MCF 10A (cell line): Measurements from ENCODE around the gene MAN2A2. TPM values are rescaled to one million over a fixed set of nuclear protein-coding genes. Genes with fewer than 3 reads are reported as not detected.

Experiments used
- BruUV-seq: library from RNA; stranded (reverse); fragments of 400-500 nt; replicated peaks from 2 replicates; lab custom pipeline; 2021; lab: Mats Ljungman, UMichigan
- CTCF ChIA-PET: fragments of 300-600 bp; sonication (Branson Sonifier 250); formaldehyde crosslinking; extraction: SDS; loops from one replicate; lab custom pipeline; 2021; ENCODE audit warnings: antibody characterized with exemption, inconsistent platforms; lab: Yijun Ruan, JAX
- POLR2A ChIA-PET: fragments of 300-600, 350-650 bp; sonication (Branson Sonifier 250); formaldehyde crosslinking; extraction: SDS; loops from one replicate; lab custom pipeline; 2020; ENCODE audit warnings: antibody characterized with exemption, inconsistent platforms; lab: Yijun Ruan, JAX
- DNase-seq: peaks from one replicate; pipeline ENCODE4 v3.0.0-alpha.2; 2018; ENCODE audit not compliant: unreplicated experiment
- H3K27ac Mint-ChIP-seq: one replicate; pipeline ENCODE4 v1.8.0; 2022; ENCODE audit warnings: mild to moderate bottlenecking, low read depth, mixed read lengths; ENCODE audit not compliant: unreplicated experiment
- H3K27me3 Mint-ChIP-seq: one replicate; pipeline ENCODE4 v1.8.0; 2022; ENCODE audit warnings: mixed read lengths; ENCODE audit not compliant: insufficient read depth, unreplicated experiment
- H3K36me3 Mint-ChIP-seq: one replicate; pipeline ENCODE4 v1.8.0; 2022; ENCODE audit warnings: mild to moderate bottlenecking, moderate library complexity, mixed read lengths; ENCODE audit not compliant: insufficient read depth, unreplicated experiment
- H3K4me1 Mint-ChIP-seq: one replicate; pipeline ENCODE4 v1.8.0; 2022; ENCODE audit warnings: mixed read lengths; ENCODE audit not compliant: insufficient read depth, unreplicated experiment
- H3K4me3 Mint-ChIP-seq: one replicate; pipeline ENCODE4 v1.8.0; 2022; ENCODE audit warnings: mild to moderate bottlenecking, moderate library complexity, mixed read lengths; ENCODE audit not compliant: unreplicated experiment
- H3K9me3 Mint-ChIP-seq: one replicate; pipeline ENCODE4 v1.8.0; 2022; ENCODE audit warnings: mixed read lengths; ENCODE audit not compliant: unreplicated experiment
- intact Hi-C: fragments of 100-400 bp; cut with micrococcal nuclease; formaldehyde crosslinking; loops from 2 replicates; pipeline ENCODE4 v1.14.1; 2022
- total RNA-seq: library from RNA; stranded (reverse); gene quantifications from 2 replicates; pipeline ENCODE4 v1.2.3, GENCODE V29; 2022
- TF ChIP-seq, protein P1 (sequence below): fragments of 200-600 bp; IDR thresholded peaks from one replicate; pipeline ENCODE4 v1.8.0; 2022; ENCODE audit warnings: antibody characterized with exemption, mild to moderate bottlenecking; ENCODE audit not compliant: unreplicated experiment

The MAN2A2 gene
- total RNA-seq, 1 experiment from 2014 or later, result 42.4 TPM

DNA sequence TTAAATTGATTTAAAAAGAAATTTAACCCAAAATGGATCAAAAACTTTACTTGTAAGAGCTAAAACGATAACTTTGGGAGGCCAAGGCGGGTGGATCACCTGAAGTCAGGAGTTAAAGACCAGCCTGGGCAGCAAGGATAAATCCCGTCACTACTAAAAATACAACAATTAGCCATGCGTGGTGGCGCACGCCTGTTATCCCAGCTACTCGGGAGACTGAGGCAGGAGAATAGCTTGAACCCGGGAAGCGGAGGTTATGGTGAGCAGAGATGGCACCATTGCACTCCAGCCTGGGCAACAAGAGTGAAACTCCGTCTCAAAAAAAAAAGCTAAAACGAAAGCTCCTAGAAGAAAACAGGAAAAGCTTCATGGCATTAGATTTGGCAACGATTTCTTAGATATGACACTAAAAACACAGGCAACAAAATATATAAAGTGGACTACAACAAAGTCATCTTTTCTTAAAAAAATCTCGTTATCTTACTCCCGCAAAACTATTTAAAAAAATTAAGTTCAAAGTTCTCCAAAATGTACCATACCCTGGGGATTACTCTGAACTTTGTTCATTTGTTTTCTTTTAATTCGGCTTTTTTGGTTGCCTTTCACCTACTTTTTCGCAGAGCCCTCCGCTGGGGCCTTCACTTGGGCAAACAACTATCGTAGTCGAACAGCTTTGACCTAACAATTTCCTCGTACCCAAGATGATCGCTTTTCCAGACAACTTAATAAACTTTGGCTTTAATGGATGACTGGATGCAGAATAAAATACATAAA, 26.3 kb downstream of the MAN2A2 start:
- ChIA-PET POLR2A (interaction anchor here (0.6 to 10.1 kb wide), 14 partner anchors 7 to 762 kb away, joined by 3 to 150 read pairs (median 4); partner anchors contain the start of gene MAN2A2), CTCF (interaction anchor here (0.6 to 11.3 kb wide), 5 partner anchors 7 to 1140 kb away, joined by 3 to 131 read pairs (median 49); partner anchors contain the start of gene MAN2A2)
- peak overlapping the region; percentile 96 for H3K27ac Mint-ChIP-seq

DNA sequence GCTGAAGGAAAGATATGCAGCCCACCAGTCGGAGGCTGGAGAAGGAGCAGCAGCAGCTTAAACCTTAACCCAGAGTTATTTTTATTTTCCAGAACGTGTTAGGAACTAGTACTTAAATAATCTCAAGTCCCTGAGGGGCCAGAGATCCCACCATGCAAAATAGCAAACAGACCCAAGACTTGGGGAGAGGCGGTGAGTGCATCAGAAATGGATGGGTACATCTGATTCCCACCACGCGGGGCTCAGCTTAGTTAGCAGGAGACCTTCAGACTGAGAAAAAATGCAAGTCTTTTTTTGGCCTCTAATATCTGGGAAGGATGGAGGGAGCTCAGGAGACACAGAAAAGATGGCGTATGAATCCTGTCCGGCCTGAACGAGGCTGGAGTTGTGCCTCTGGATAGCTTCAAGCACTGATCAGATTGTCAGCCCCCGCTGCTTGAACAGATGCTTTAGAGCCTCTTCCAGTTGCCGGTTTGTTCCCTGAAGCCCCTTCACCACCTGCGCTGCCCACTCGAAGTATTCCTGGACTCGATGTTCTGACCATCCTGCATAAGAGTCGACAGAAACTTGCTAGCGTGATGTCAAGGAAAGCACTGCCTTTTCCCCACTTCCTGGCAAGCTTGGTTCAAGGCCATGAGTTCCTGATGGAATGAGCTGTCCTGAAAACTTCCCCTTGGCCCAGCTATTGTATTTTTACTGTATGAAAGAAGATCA, 27.9 kb downstream of the MAN2A2 start:
- TF ChIP-seq, protein P1, sequence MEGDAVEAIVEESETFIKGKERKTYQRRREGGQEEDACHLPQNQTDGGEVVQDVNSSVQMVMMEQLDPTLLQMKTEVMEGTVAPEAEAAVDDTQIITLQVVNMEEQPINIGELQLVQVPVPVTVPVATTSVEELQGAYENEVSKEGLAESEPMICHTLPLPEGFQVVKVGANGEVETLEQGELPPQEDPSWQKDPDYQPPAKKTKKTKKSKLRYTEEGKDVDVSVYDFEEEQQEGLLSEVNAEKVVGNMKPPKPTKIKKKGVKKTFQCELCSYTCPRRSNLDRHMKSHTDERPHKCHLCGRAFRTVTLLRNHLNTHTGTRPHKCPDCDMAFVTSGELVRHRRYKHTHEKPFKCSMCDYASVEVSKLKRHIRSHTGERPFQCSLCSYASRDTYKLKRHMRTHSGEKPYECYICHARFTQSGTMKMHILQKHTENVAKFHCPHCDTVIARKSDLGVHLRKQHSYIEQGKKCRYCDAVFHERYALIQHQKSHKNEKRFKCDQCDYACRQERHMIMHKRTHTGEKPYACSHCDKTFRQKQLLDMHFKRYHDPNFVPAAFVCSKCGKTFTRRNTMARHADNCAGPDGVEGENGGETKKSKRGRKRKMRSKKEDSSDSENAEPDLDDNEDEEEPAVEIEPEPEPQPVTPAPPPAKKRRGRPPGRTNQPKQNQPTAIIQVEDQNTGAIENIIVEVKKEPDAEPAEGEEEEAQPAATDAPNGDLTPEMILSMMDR, result no peak
- Mint-ChIP-seq H3K27me3 (no peaks in the 10 kb centered on the region), H3K4me3 (peak overlapping the region; percentile 95), H3K36me3 (peaks cover 14% of the 10 kb centered on the region), H3K4me1 (peaks cover 28% of the 10 kb centered on the region), H3K9me3 (no peaks in the 10 kb centered on the region), H3K27ac (peak overlapping the region; percentile 96)
- TSS peak; percentile 19 for BruUV-seq
- intact Hi-C loops, result loop anchor here (5.0 kb wide), 1 partner anchor 284 kb away; no protein-coding TSS in a partner anchor
- ChIA-PET CTCF (interaction anchor here (0.6 to 11.6 kb wide), 24 partner anchors 9 to 991 kb away, joined by 3 to 131 read pairs (median 5); partner anchors contain the start of genes MAN2A2 and RCCD1), POLR2A (interaction anchor here (0.6 to 10.1 kb wide), 21 partner anchors 9 to 895 kb away, joined by 3 to 150 read pairs (median 5); partner anchors contain the start of genes BLM, MAN2A2, PRC1 and RCCD1)
- peak; percentile 5 for DNase-seq

More for the DNA sequence above, 26.3 kb downstream of the MAN2A2 start:
- no peaks in the 10 kb centered on the region for H3K27me3 Mint-ChIP-seq
- H3K36me3 Mint-ChIP-seq, result peaks cover 13% of the 10 kb centered on the region
- no peaks in the 10 kb centered on the region for H3K9me3 Mint-ChIP-seq
- intact Hi-C loops, result loop anchor here (5.0 kb wide), 1 partner anchor 282 kb away; no protein-coding TSS in a partner anchor
- peak overlapping the region; percentile 95 for H3K4me3 Mint-ChIP-seq
- TSS peak; percentile 75 for BruUV-seq
- no peak for DNase-seq
- peaks cover 23% of the 10 kb centered on the region for H3K4me1 Mint-ChIP-seq
- TF ChIP-seq, protein P1, result no peak

DNA sequence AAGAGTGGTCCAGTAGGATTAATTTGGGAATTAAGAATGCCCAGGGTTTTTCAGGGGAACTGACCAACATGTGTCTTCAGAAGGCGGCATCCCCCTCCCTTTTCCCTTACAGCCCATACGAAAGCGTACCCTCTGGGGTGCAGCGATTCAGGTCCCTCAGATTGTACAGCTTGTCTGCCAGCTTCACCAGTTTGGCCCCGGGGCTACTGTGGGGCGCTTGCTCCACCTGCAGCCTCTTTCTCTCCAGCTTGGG, 28.4 kb downstream of the MAN2A2 start:
- POLR2A ChIA-PET, result interaction anchor here (0.6 to 10.1 kb wide), 24 partner anchors 9 to 895 kb away, joined by 3 to 150 read pairs (median 4); partner anchors contain the start of genes BLM, FURIN, MAN2A2 and PRC1
- Mint-ChIP-seq H3K36me3 (peaks cover 19% of the 10 kb centered on the region), H3K4me3 (peak overlapping the region; percentile 95), H3K27me3 (no peaks in the 10 kb centered on the region), H3K4me1 (peaks cover 33% of the 10 kb centered on the region), H3K27ac (peak overlapping the region; percentile 96), H3K9me3 (no peaks in the 10 kb centered on the region)
- CTCF ChIA-PET, result interaction anchor here (0.6 to 11.6 kb wide), 23 partner anchors 9 to 991 kb away, joined by 3 to 131 read pairs (median 5); partner anchors contain the start of genes MAN2A2 and RCCD1
- no TSS peak for BruUV-seq
- no peak for DNase-seq
- TF ChIP-seq, protein P1, result no peak
- intact Hi-C loops, result loop anchor here (5.0 kb wide), 1 partner anchor 284 kb away; no protein-coding TSS in a partner anchor
